DND-41 (cell line): Measurements from ENCODE around the gene SFTPA2.

ENCODE experiments used
- ATAC-seq: fragments of 200-7000 bp; cut with Tn5 transposase; 3 replicates; pipeline ENCODE4 v1.9.1; 2021; ENCODE audit warnings: low read depth; ENCODE audit not compliant: insufficient read depth
- DNase-seq: peaks from one replicate; pipeline ENCODE4 v3.0.0-alpha.2; 2020
- H2AFZ ChIP-seq: 2 replicates; pipeline ENCODE4 v1.6.0; 2012; ENCODE audit warnings: low read depth, low read length
- H3K27ac ChIP-seq: 2 replicates; pipeline ENCODE4 v1.5.1; 2012; ENCODE audit warnings: low read length, inconsistent platforms
- H3K27me3 ChIP-seq: fragments of 200-600 bp; sonication (generic); 2 replicates; pipeline ENCODE4 v1.6.0; 2012; ENCODE audit warnings: low read length, mild to moderate bottlenecking, inconsistent platforms; ENCODE audit not compliant: insufficient read depth, poor library complexity
- H3K36me3 ChIP-seq: 2 replicates; pipeline ENCODE4 v1.5.1; 2012; ENCODE audit warnings: low read length, inconsistent platforms; ENCODE audit not compliant: insufficient read depth
- H3K4me1 ChIP-seq: 2 replicates; pipeline ENCODE4 v1.5.1; 2012; ENCODE audit warnings: mild to moderate bottlenecking, low read length; ENCODE audit not compliant: insufficient read depth
- H3K4me2 ChIP-seq: 2 replicates; pipeline ENCODE4 v1.6.0; 2012; ENCODE audit warnings: mild to moderate bottlenecking, moderate library complexity, low read length, inconsistent platforms; ENCODE audit not compliant: insufficient read depth
- H3K4me3 ChIP-seq, 2 experiments: fragments of 200-600 bp in 1 of 2; shearing (Covaris generic) in 1 of 2; 2 replicates each; pipeline ENCODE4 v1.5.1; 2012 to 2016; ENCODE audit warnings: inconsistent platforms in 2 of 2, low read length in 2 of 2, mild to moderate bottlenecking in 2 of 2, low read depth in 1 of 2, moderate library complexity in 1 of 2
- H3K79me2 ChIP-seq: 2 replicates; pipeline ENCODE4 v1.6.0; 2012; ENCODE audit warnings: low read length, inconsistent platforms; ENCODE audit not compliant: insufficient read depth
- H3K9ac ChIP-seq: 2 replicates; pipeline ENCODE4 v1.6.0; 2012; ENCODE audit warnings: low read depth, mild to moderate bottlenecking, inconsistent platforms, low read length, moderate library complexity
- H3K9me3 ChIP-seq: 2 replicates; pipeline ENCODE4 v1.5.1; 2012; ENCODE audit warnings: low read length, moderate library complexity, mild to moderate bottlenecking, inconsistent platforms; ENCODE audit not compliant: insufficient read depth, severe bottlenecking
- H4K20me1 ChIP-seq: 2 replicates; pipeline ENCODE4 v1.6.0; 2012; ENCODE audit warnings: low read length; ENCODE audit not compliant: insufficient read depth
- EZH2 ChIP-seq: IDR thresholded peaks from 3 replicates; pipeline ENCODE4 v1.6.1; 2012; ENCODE audit warnings: borderline replicate concordance, low read depth, mild to moderate bottlenecking, moderate library complexity, low read length, inconsistent platforms; ENCODE audit not compliant: severe bottlenecking
- TF ChIP-seq, protein P1 (sequence below): IDR thresholded peaks from 2 replicates; pipeline ENCODE4 v1.5.1; 2012; ENCODE audit warnings: borderline replicate concordance, low read length, moderate library complexity, mild to moderate bottlenecking; ENCODE audit not compliant: poor library complexity, severe bottlenecking; ENCODE audit errors: extremely low read depth

The SFTPA2 gene

GRCh38 chr10:79560160-79560709 lies at the start of gene SFTPA2:
Gene SFTPA2 (minus strand): TSS chr10:79560407. CDS start chr10:79559483, 924 bp downstream.
- Histone ChIP-seq H3K9me3 (no peaks in the 10 kb centered on the region), H3K4me2 (no peak within 1 kb of the TSS), H3K27me3 (no peaks in the 10 kb centered on the region), H3K9ac (no peak within 1 kb of the TSS), H3K27ac (no peak within 1 kb of the TSS), H3K4me3 (no peak within 1 kb of the TSS), H3K79me2 (no peaks in the 10 kb centered on the region), H2AFZ (no peak within 1 kb of the TSS), H3K4me1 (no peaks in the 10 kb centered on the region), H3K36me3 (no peaks in the 10 kb centered on the region), H4K20me1 (0 out of 2 replicates have a peak, but pooled peaks cover 6% of the 10 kb centered on the region)
- ATAC-seq (no peak), DNase-seq (no peak)
- no peak for TF ChIP-seq EZH2
- TF ChIP-seq, protein P1, sequence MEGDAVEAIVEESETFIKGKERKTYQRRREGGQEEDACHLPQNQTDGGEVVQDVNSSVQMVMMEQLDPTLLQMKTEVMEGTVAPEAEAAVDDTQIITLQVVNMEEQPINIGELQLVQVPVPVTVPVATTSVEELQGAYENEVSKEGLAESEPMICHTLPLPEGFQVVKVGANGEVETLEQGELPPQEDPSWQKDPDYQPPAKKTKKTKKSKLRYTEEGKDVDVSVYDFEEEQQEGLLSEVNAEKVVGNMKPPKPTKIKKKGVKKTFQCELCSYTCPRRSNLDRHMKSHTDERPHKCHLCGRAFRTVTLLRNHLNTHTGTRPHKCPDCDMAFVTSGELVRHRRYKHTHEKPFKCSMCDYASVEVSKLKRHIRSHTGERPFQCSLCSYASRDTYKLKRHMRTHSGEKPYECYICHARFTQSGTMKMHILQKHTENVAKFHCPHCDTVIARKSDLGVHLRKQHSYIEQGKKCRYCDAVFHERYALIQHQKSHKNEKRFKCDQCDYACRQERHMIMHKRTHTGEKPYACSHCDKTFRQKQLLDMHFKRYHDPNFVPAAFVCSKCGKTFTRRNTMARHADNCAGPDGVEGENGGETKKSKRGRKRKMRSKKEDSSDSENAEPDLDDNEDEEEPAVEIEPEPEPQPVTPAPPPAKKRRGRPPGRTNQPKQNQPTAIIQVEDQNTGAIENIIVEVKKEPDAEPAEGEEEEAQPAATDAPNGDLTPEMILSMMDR: no peak

DNA sequence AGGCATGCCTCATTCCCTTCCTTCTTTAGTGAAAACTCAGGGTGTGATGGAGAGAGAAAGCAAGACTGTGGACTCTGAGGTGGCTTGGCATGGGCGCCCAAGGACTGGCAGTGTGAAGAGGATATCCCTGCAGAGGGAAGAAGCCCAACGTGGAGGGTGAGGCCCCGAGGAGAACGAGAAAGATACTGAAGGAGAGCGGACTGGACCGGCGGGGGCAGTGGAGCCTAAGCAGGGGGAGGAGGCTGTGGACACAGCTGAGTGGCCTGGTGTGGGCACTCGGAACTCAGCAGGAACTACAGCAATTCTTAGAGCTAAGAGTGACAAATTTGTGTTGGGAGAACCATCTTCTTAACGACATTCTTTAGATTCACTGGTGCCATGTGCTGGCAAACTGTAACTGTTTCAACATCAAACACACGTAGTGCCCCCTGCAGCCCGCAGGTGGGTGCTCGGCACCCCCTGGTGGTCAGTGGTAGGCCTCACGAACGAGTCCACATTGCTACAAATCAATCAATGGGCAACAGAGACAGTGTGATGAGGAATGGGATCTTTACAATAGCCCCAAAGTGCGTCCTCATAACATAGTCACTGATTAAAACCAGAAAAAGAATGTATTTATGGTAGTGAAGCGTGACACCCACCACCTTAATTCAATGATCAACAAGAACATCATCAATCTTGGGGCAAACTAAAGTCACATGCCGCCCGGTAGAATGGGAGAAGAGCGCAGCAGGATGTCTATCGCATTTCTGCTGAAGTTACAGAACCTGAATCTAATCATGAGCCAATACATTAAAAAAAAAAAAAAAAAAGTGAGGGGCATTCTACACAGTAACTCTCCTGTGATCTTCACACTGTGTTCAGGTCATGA lies 48.5 kb upstream of the SFTPA2 start:
- no peak overlapping the region for H2AFZ ChIP-seq
- DNase-seq: peak; percentile 46

GRCh38 chr10:79605308-79605707 lies 45.1 kb upstream of the SFTPA2 start:
- Histone ChIP-seq H3K9ac (no peak overlapping the region), H3K27me3 (no peaks in the 10 kb centered on the region), H4K20me1 (no peaks in the 10 kb centered on the region), H2AFZ (no peak overlapping the region), H3K27ac (no peak overlapping the region), H3K9me3 (no peaks in the 10 kb centered on the region), H3K79me2 (no peaks in the 10 kb centered on the region), H3K4me2 (no peak overlapping the region), H3K4me1 (no peaks in the 10 kb centered on the region), H3K36me3 (no peaks in the 10 kb centered on the region), H3K4me3 (no peak overlapping the region)
- ATAC-seq: no peak
- no peak for TF ChIP-seq EZH2
- TF ChIP-seq, protein P1: no peak
- no peak for DNase-seq

More for the DNA sequence above, 48.5 kb upstream of the SFTPA2 start:
- H3K27me3 ChIP-seq: no peaks in the 10 kb centered on the region
- TF ChIP-seq EZH2: no peak
- TF ChIP-seq, protein P1: peak; percentile 73
- no peaks in the 10 kb centered on the region for H3K79me2 ChIP-seq
- H3K4me1 ChIP-seq: no peaks in the 10 kb centered on the region
- no peaks in the 10 kb centered on the region for H3K9me3 ChIP-seq
- peak; percentile 73 for ATAC-seq
- H3K4me2 ChIP-seq: no peak overlapping the region
- H3K9ac ChIP-seq: no peak overlapping the region
- no peak overlapping the region for H3K4me3 ChIP-seq
- H3K27ac ChIP-seq: no peak overlapping the region
- no peaks in the 10 kb centered on the region for H3K36me3 ChIP-seq
- no peaks in the 10 kb centered on the region for H4K20me1 ChIP-seq
